KMS-11 (cell line): ENCODE results near the gene CFAP74.

Source experiments
- H2AFZ ChIP-seq: fragments of 200-600 bp; sonication (generic); 2 replicates; pipeline ENCODE4 v1.6.1; 2016; ENCODE audit warnings: antibody characterized with exemption, mixed run types, low read depth
- H3K27ac ChIP-seq: fragments of 200-600 bp; sonication (generic); 2 replicates; pipeline ENCODE4 v1.6.1; 2016; ENCODE audit warnings: mild to moderate bottlenecking, mixed run types
- H3K27me3 ChIP-seq: fragments of 200-600 bp; sonication (generic); 2 replicates; pipeline ENCODE4 v1.6.1; 2017; ENCODE audit warnings: mild to moderate bottlenecking, low read depth, mixed run types, moderate library complexity; ENCODE audit not compliant: insufficient read depth
- H3K36me3 ChIP-seq: fragments of 200-600 bp; sonication (generic); 2 replicates; pipeline ENCODE4 v1.6.1; 2017; ENCODE audit warnings: mild to moderate bottlenecking, mixed run types; ENCODE audit not compliant: insufficient read depth
- H3K4me1 ChIP-seq: fragments of 200-600 bp; sonication (generic); 2 replicates; pipeline ENCODE4 v1.6.1; 2016; ENCODE audit warnings: mild to moderate bottlenecking, low read depth, mixed run types; ENCODE audit not compliant: poor library complexity, severe bottlenecking
- H3K4me2 ChIP-seq: fragments of 200-600 bp; sonication (generic); 2 replicates; pipeline ENCODE4 v1.7.0; 2016; ENCODE audit warnings: mild to moderate bottlenecking, mixed run types
- H3K4me3 ChIP-seq: fragments of 200-600 bp; sonication (generic); IDR thresholded peaks from 2 replicates; pipeline ENCODE4 v1.6.1; 2017; ENCODE audit warnings: low read depth, low read length, mixed read lengths; ENCODE audit not compliant: insufficient read depth
- H3K79me2 ChIP-seq: fragments of 200-600 bp; sonication (generic); 2 replicates; pipeline ENCODE4 v1.6.1; 2016; ENCODE audit warnings: low read depth, mixed run types; ENCODE audit not compliant: insufficient read depth
- H3K9ac ChIP-seq: fragments of 200-600 bp; sonication (generic); 2 replicates; pipeline ENCODE4 v1.6.1; 2016; ENCODE audit warnings: mild to moderate bottlenecking, mixed run types
- H4K20me1 ChIP-seq: fragments of 200-600 bp; sonication (generic); 2 replicates; pipeline ENCODE4 v1.6.1; 2016; ENCODE audit warnings: mild to moderate bottlenecking, mixed run types; ENCODE audit not compliant: insufficient read depth
- CTCF ChIP-seq: fragments of 200-600 bp; sonication (generic); conservative IDR thresholded peaks from 2 replicates; pipeline ENCODE4 v1.6.1; 2017; ENCODE audit warnings: low read depth, mild to moderate bottlenecking, antibody characterized with exemption, low read length, moderate library complexity, mixed read lengths

The CFAP74 gene

GRCh38 chr1:2023187-2023586, 19.6 kb upstream of the CFAP74 start:
- no peak overlapping the region for H3K27ac ChIP-seq
- no peak overlapping the region for H3K4me3 ChIP-seq
- peaks cover 90% of the 10 kb centered on the region for H3K27me3 ChIP-seq
- no peak overlapping the region for H3K9ac ChIP-seq
- H2AFZ ChIP-seq = no peak overlapping the region
- no peaks in the 10 kb centered on the region for H3K79me2 ChIP-seq
- H3K36me3 ChIP-seq = no peaks in the 10 kb centered on the region
- no peak overlapping the region for H3K4me2 ChIP-seq
- no peak for TF ChIP-seq CTCF
- no peaks in the 10 kb centered on the region for H3K4me1 ChIP-seq
- no peaks in the 10 kb centered on the region for H4K20me1 ChIP-seq

GRCh38 chr1:2022063-2022770, 18.6 kb upstream of the CFAP74 start:
- H2AFZ ChIP-seq = no peak overlapping the region
- TF ChIP-seq CTCF = no peak
- H3K4me2 ChIP-seq = no peak overlapping the region
- no peak overlapping the region for H3K27ac ChIP-seq
- no peaks in the 10 kb centered on the region for H3K36me3 ChIP-seq
- no peak overlapping the region for H3K4me3 ChIP-seq
- H3K79me2 ChIP-seq = no peaks in the 10 kb centered on the region
- H3K27me3 ChIP-seq = peaks cover 91% of the 10 kb centered on the region
- no peaks in the 10 kb centered on the region for H3K4me1 ChIP-seq
- H3K9ac ChIP-seq = no peak overlapping the region
- H4K20me1 ChIP-seq = no peaks in the 10 kb centered on the region

- no peaks in the 10 kb centered on the region for H4K20me1 ChIP-seq
- H3K9ac ChIP-seq = no peak overlapping the region
- H3K79me2 ChIP-seq = no peaks in the 10 kb centered on the region
- TF ChIP-seq CTCF = no peak
- no peaks in the 10 kb centered on the region for H3K36me3 ChIP-seq
- H3K4me3 ChIP-seq = no peak overlapping the region
- no peaks in the 10 kb centered on the region for H3K4me1 ChIP-seq
- no peak overlapping the region for H3K4me2 ChIP-seq
- H3K27me3 ChIP-seq = peaks cover 90% of the 10 kb centered on the region
- H2AFZ ChIP-seq = no peak overlapping the region
- H3K27ac ChIP-seq = no peak overlapping the region
These were observed 18.0 kb upstream of the CFAP74 start for GRCh38 chr1:2021550-2021949.

- no peaks in the 10 kb centered on the region for H3K79me2 ChIP-seq
- no peak for TF ChIP-seq CTCF
- no peaks in the 10 kb centered on the region for H3K4me1 ChIP-seq
- H3K9ac ChIP-seq = no peak overlapping the region
- no peak overlapping the region for H3K4me3 ChIP-seq
- no peak overlapping the region for H3K4me2 ChIP-seq
- no peaks in the 10 kb centered on the region for H3K36me3 ChIP-seq
- H3K27me3 ChIP-seq = peaks cover 91% of the 10 kb centered on the region
- H4K20me1 ChIP-seq = no peaks in the 10 kb centered on the region
- no peak overlapping the region for H3K27ac ChIP-seq
- H2AFZ ChIP-seq = no peak overlapping the region
These were observed 16.7 kb upstream of the CFAP74 start for GRCh38 chr1:2020310-2020655.
